ENCODE results near the gene STT3A. TPM values are rescaled to one million over a fixed set of nuclear protein-coding genes. Genes with fewer than 3 reads are reported as not detected.

The STT3A gene
- total and polyA plus RNA-seq, 2 experiments from 2014 or later, result 91.7 to 156 TPM

- peaks cover 8% of the 10 kb centered on the region for H3K27me3 Mint-ChIP-seq (ENCODE audit: insufficient read depth, low read depth, poor library complexity)
- H3K27me3 ChIP-seq (ENCODE audit: insufficient read depth), result no peaks in the 10 kb centered on the region
- no peaks in the 10 kb centered on the region for H3F3A ChIP-seq (replicated peaks; ENCODE audit: low read depth)
- H3K4me1 ChIP-seq (ENCODE audit: insufficient read depth), result no peaks in the 10 kb centered on the region
- no peak overlapping the region for H3K27ac Mint-ChIP-seq
- no peak for DNase-seq (ENCODE audit: low spot score)
- peaks cover 12% of the 10 kb centered on the region; the same call in 1 of the 2 replicates for H3K36me3 ChIP-seq (ENCODE audit: insufficient read depth)
- peaks cover 37% of the 10 kb centered on the region for H3K36me3 Mint-ChIP-seq (ENCODE audit: low read depth)
- no peak overlapping the region for H3K4me3 ChIP-seq
- no peak overlapping the region for H3K4me3 Mint-ChIP-seq
- no peak overlapping the region for H3K27ac ChIP-seq (ENCODE audit: low read depth)
- no peak for TF ChIP-seq JUNB (IDR thresholded peaks at IDR 0.05; ENCODE audit: unreplicated experiment)
- no peak for TF ChIP-seq STAT1 (IDR thresholded peaks at IDR 0.05; ENCODE audit: unreplicated experiment)
- TF ChIP-seq NANOG (IDR thresholded peaks at IDR 0.05; ENCODE audit: borderline replicate concordance), result no peak
- TF ChIP-seq EZH2phosphoT487 (IDR thresholded peaks at IDR 0.05; ENCODE audit: unreplicated experiment), result no peak
- TF ChIP-seq CTCF (conservative IDR thresholded peaks at IDR 0.05; ENCODE audit: low read depth in 2 of 2), result no peak
- no peak for TF ChIP-seq ZNF331 (CRISPR knock-in tag; IDR thresholded peaks at IDR 0.05; ENCODE audit: low read depth)
- no peak for TF ChIP-seq ZNF462 (CRISPR knock-in tag; IDR thresholded peaks at IDR 0.05)
- TF ChIP-seq ETS1 (IDR thresholded peaks at IDR 0.05), result no peak
- TF ChIP-seq EZH2 (IDR thresholded peaks at IDR 0.05; ENCODE audit: low read depth, unreplicated experiment), result no peak
- TF ChIP-seq POLR2AphosphoS5 (IDR thresholded peaks at IDR 0.05; ENCODE audit: low read depth), result no peak
- no peak for TF ChIP-seq CREB1 (CRISPR knock-in tag; IDR thresholded peaks at IDR 0.05; ENCODE audit: low read depth)
- TF ChIP-seq REST (IDR thresholded peaks at IDR 0.05; ENCODE audit: unreplicated experiment), result no peak
- TF ChIP-seq ZNF114 (CRISPR knock-in tag; IDR thresholded peaks at IDR 0.05), result no peak
- no peaks in the 10 kb centered on the region for H4K20me1 ChIP-seq (replicated peaks; ENCODE audit: insufficient read depth)
- no peaks in the 10 kb centered on the region for H3K79me2 ChIP-seq (replicated peaks; ENCODE audit: insufficient read depth)
- no peaks in the 10 kb centered on the region for H3K4me1 Mint-ChIP-seq
- no peaks in the 10 kb centered on the region for H3K9me2 ChIP-seq (ENCODE audit: insufficient read depth)
- no peak overlapping the region for H3K4me2 ChIP-seq
- no peak for ATAC-seq
- peaks cover 62% of the 10 kb centered on the region for H3K9me3 Mint-ChIP-seq
- no peak overlapping the region for H2AFZ ChIP-seq
These were observed 40.8 kb upstream of the STT3A start for GRCh38 chr11:125551835-125552342.

All from GM23338 (cell line).